ENCODE results near the gene BUB3. TPM values are rescaled to one million over a fixed set of nuclear protein-coding genes. Genes with fewer than 3 reads are reported as not detected.

BUB3 gene
- total and polyA plus RNA-seq, 7 donors = 39.6 to 116 (median 82.1) TPM

DNA sequence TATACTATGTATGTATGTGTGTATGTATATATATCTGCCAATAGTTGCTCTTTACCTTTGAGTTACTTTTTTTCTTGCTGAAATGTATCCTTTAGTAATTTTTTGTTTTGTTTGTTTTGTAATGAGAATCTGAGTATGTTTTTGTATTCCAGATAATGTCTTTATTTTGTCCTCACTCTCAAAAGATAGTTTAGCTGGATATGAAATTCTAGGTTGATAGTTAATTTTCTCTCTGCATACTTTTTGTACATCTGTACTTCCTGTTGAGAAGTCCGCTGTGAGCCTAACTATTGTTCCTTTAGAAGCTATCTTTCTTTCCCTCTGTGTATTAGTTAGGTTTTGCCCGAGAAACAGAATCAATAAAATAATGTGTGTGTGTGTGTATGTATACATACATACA lies 29.5 kb downstream of the BUB3 start:
- TF ChIP-seq POLR2AphosphoS5 (IDR thresholded peaks at IDR 0.05) = no peak
- TF ChIP-seq, protein P1, sequence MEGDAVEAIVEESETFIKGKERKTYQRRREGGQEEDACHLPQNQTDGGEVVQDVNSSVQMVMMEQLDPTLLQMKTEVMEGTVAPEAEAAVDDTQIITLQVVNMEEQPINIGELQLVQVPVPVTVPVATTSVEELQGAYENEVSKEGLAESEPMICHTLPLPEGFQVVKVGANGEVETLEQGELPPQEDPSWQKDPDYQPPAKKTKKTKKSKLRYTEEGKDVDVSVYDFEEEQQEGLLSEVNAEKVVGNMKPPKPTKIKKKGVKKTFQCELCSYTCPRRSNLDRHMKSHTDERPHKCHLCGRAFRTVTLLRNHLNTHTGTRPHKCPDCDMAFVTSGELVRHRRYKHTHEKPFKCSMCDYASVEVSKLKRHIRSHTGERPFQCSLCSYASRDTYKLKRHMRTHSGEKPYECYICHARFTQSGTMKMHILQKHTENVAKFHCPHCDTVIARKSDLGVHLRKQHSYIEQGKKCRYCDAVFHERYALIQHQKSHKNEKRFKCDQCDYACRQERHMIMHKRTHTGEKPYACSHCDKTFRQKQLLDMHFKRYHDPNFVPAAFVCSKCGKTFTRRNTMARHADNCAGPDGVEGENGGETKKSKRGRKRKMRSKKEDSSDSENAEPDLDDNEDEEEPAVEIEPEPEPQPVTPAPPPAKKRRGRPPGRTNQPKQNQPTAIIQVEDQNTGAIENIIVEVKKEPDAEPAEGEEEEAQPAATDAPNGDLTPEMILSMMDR (IDR thresholded peaks at IDR 0.05) = no peak
- no peak for TF ChIP-seq POLR2A (IDR thresholded peaks at IDR 0.05)
- no peak for TF ChIP-seq EP300 (IDR thresholded peaks at IDR 0.05)
- H3K4me3 ChIP-seq = no peak overlapping the region
- WGBS, 2 donors = 96 to 98% methylated on average over 2 of the region's 2 CpGs
- peaks cover 0 to 12% (median 0%) of the 10 kb centered on the region in 4 donors for H3K36me3 ChIP-seq
- intact Hi-C loops (cut with DNase I) = no loop called here
- H3K4me1 ChIP-seq = no peaks in the 10 kb centered on the region
- H3K27ac ChIP-seq = no peak overlapping the region
- no peaks in the 10 kb centered on the region for H3K27me3 ChIP-seq
- peaks cover 0 to 6% (median 0%) of the 10 kb centered on the region in 4 donors for H3K9me3 ChIP-seq
- no peak for DNase-seq

DNA sequence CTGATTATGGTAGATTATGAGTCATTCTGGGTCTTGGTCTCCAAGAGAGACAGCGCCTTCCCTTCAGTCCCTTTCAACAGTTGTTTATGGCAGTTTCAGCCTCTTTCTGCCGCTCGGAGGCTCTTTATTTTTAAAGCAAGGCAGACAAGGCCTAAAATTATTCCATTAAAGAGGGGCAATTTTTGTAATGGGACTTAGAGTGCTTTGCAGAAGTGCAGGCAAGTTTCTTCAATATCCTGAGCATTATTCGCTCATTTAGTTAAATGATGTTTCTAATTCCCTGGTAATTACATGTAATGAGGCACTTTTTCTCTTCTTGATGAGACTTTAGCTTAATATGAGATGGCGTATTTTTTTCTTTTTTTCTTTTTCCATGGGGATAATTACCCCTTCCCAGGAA lies 33.6 kb downstream of the BUB3 start:
- 96 to 98% methylated on average over 5 of the region's 5 CpGs for WGBS, 2 donors
- DNase-seq = no peak
- Histone ChIP-seq H3K4me1 (no peaks in the 10 kb centered on the region), H3K4me3 (no peak overlapping the region), H3K27ac (no peak overlapping the region), H3K36me3 (peaks cover 0 to 18% (median 0%) of the 10 kb centered on the region in 4 donors), H3K9me3 (peaks cover 0 to 6% (median 0%) of the 10 kb centered on the region in 4 donors), H3K27me3 (no peaks in the 10 kb centered on the region)
- TF ChIP-seq EP300 (IDR thresholded peaks at IDR 0.05) (no peak), POLR2AphosphoS5 (IDR thresholded peaks at IDR 0.05) (no peak), POLR2A (IDR thresholded peaks at IDR 0.05) (no peak)
- intact Hi-C loops (cut with DNase I) = no loop called here

DNA sequence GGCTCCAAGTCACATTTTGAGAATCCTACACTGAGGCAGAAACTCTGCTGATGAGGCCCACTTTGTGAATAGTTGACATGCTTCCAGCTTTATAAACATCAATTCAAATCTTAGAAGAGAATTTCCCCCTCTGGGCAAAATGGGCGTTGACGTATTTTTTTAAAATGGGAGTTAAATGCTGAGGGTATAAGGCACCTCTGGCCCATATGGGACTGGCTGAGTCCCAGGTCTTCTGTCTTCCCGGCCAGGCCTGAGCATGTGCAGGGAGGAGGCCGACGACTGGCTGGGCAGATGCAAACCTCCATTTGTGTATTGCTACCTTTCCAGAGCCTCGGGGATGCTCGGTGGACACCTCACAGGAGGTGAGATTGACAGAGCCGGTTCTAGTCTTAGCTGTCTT lies 37.7 kb downstream of the BUB3 start:
- no peaks in the 10 kb centered on the region for H3K4me1 ChIP-seq
- intact Hi-C loops (cut with DNase I) = no loop called here
- WGBS, 2 donors = 93% methylated on average over 8 of the region's 8 CpGs
- no peak overlapping the region for H3K4me3 ChIP-seq
- H3K27ac ChIP-seq = no peak overlapping the region
- no peaks in the 10 kb centered on the region for H3K9me3 ChIP-seq
- no peak for DNase-seq
- H3K36me3 ChIP-seq = peaks cover 0 to 7% (median 0%) of the 10 kb centered on the region in 4 donors
- TF ChIP-seq, protein P1 (IDR thresholded peaks at IDR 0.05) = no peak
- TF ChIP-seq EP300 (IDR thresholded peaks at IDR 0.05) = no peak
- no peak for TF ChIP-seq POLR2AphosphoS5 (IDR thresholded peaks at IDR 0.05)
- H3K27me3 ChIP-seq = no peaks in the 10 kb centered on the region

DNA sequence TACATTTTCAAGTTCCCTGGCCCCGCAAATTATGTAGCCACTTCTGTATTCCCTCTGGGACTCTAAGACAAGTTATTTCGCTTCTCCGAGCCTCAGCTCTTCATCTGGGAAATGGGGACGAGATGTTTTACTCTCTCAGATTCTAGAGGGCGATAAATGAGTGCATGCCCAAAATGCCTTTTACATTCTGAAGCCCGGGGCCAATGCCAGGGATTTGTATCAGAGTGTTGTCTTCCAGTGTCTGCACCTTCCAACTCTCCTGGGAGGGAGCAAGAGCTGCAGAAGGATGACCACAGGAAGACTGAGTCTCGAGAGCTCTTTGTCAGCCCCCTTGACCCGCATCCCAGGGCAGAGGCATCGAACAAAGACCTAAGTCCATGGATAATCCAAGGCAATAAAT lies 39.9 kb downstream of the BUB3 start:
- H3K27ac ChIP-seq = no peak overlapping the region
- H3K36me3 ChIP-seq = peaks cover 0 to 7% (median 0%) of the 10 kb centered on the region in 4 donors
- H3K4me3 ChIP-seq = no peak overlapping the region
- WGBS, 2 donors = 96% methylated on average over 9 of the region's 9 CpGs
- H3K27me3 ChIP-seq = no peaks in the 10 kb centered on the region
- DNase-seq = no peak
- no peaks in the 10 kb centered on the region for H3K9me3 ChIP-seq
- H3K4me1 ChIP-seq = no peaks in the 10 kb centered on the region
- TF ChIP-seq EP300 (IDR thresholded peaks at IDR 0.05) = no peak
- intact Hi-C loops (cut with DNase I) = no loop called here

DNA sequence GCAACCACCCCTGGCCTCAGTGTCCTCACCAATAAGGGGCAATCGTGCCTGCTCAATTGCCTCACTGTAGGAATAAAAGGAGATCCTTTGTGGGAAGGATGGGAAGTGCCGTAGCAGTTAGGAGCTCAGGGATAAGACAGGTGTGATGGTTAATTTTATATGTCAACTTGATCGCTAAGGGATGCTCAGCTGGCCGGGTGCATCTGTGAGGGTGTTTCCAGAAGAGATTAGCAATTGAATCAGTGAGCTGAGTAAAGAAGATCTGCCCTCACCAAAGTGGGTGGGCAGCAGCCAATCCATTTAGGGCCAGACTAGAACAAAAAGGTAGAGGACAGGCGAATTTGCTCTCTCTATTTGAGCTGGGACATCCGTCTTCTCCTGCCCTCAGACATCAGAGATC lies 46.3 kb downstream of the BUB3 start:
- 73 to 76% methylated on average over 6 of the region's 6 CpGs for WGBS, 2 donors
- no peak overlapping the region for H3K4me3 ChIP-seq

More for the DNA sequence above, 46.3 kb downstream of the BUB3 start:
- Histone ChIP-seq H3K4me1 (no peaks in the 10 kb centered on the region), H3K36me3 (no peaks in the 10 kb centered on the region), H3K27ac (no peak overlapping the region), H3K27me3 (no peaks in the 10 kb centered on the region), H3K9me3 (no peaks in the 10 kb centered on the region)
- no peak for DNase-seq
- no peak for TF ChIP-seq POLR2A (IDR thresholded peaks at IDR 0.05)
- no peak for TF ChIP-seq EP300 (IDR thresholded peaks at IDR 0.05)
- TF ChIP-seq, protein P1 (IDR thresholded peaks at IDR 0.05) = no peak
- no peak for TF ChIP-seq POLR2AphosphoS5 (IDR thresholded peaks at IDR 0.05)
- intact Hi-C loops (cut with DNase I) = no loop called here

Data from sigmoid colon (tissue), 7 donors.